GM12873 (cell line): ENCODE results near the gene PMP22.

Source experiments
- CTCF ChIP-seq: IDR thresholded peaks from 2 replicates; pipeline ENCODE4 v1.5.1; 2012; ENCODE audit warnings: low read depth, mild to moderate bottlenecking, moderate library complexity, low read length, control low read depth; ENCODE audit not compliant: insufficient read depth; ENCODE audit errors: missing control alignments

The PMP22 gene

GRCh38 chr17:15268461-15268860 lies 3.3 kb upstream of the PMP22 start:
- TF ChIP-seq CTCF, result no peak

GRCh38 chr17:15267996-15268395 lies 2.9 kb upstream of the PMP22 start:
- no peak for TF ChIP-seq CTCF

- TF ChIP-seq CTCF, result no peak
Measured at GRCh38 chr17:15266325-15267125, 1.4 kb upstream of the PMP22 start.

GRCh38 chr17:15264542-15264941 lies 584 bp downstream of the PMP22 start:
- no peak for TF ChIP-seq CTCF

- no peak for TF ChIP-seq CTCF
Measured at GRCh38 chr17:15263680-15264079, 1.4 kb downstream of the PMP22 start.

GRCh38 chr17:15263206-15263579 lies 1.9 kb downstream of the PMP22 start:
- no peak for TF ChIP-seq CTCF

GRCh38 chr17:15262291-15263205 lies 2.6 kb downstream of the PMP22 start:
- TF ChIP-seq CTCF, result no peak
